IMR-90 (cell line): ENCODE data around the gene RELCH. TPM values are rescaled to one million over a fixed set of nuclear protein-coding genes. Genes with fewer than 3 reads are reported as not detected.

Source experiments
- ATAC-seq: fragments of 200-7000 bp; cut with Tn5 transposase; 2 replicates; pipeline ENCODE4 v1.9.1; 2020; ENCODE audit warnings: low read depth, mild to moderate bottlenecking, moderate library complexity
- BruUV-seq: library from RNA; stranded (reverse); fragments of 400-500 nt; replicated peaks from 2 replicates; lab custom pipeline; 2021; lab: Mats Ljungman, UMichigan
- CTCF ChIA-PET: fragments of 300-600 bp; formaldehyde crosslinking; extraction: SDS; loops from one replicate; lab custom pipeline; 2021; ENCODE audit warnings: antibody characterized with exemption; lab: Yijun Ruan, JAX
- POLR2A ChIA-PET: fragments of 300-600 bp; sonication (Branson Sonifier 250); formaldehyde crosslinking; loops from one replicate; lab custom pipeline; 2022; ENCODE audit warnings: antibody characterized with exemption; ENCODE audit not compliant: unreplicated experiment; lab: Charles Lee
- DNase-seq: peaks from one replicate; pipeline ENCODE4 v3.0.0; 2013
- H2AFZ ChIP-seq: replicated peaks from 2 replicates; pipeline ENCODE3; 2013; ENCODE audit warnings: low read length, mild to moderate bottlenecking; ENCODE audit not compliant: poor library complexity
- H2AK5ac ChIP-seq: 2 replicates; pipeline ENCODE4 v1.6.1; 2013; ENCODE audit warnings: low read depth, low read length, inconsistent platforms
- H2AK9ac ChIP-seq: replicated peaks from 2 replicates; pipeline ENCODE3; 2013; ENCODE audit warnings: mild to moderate bottlenecking, low read depth, low read length, moderate library complexity; ENCODE audit not compliant: poor library complexity
- H2BK120ac ChIP-seq: 2 replicates; pipeline ENCODE4 v1.6.1; 2013; ENCODE audit warnings: low read depth, low read length, inconsistent platforms
- H2BK15ac ChIP-seq: 3 replicates; pipeline ENCODE4 v1.6.1; 2013; ENCODE audit warnings: low read depth, low read length, inconsistent platforms
- H2BK20ac ChIP-seq: 2 replicates; pipeline ENCODE4 v1.6.1; 2013; ENCODE audit warnings: low read depth, mild to moderate bottlenecking, inconsistent platforms, low read length, moderate library complexity
- H2BK5ac ChIP-seq: 2 replicates; pipeline ENCODE4 v1.6.1; 2013; ENCODE audit warnings: mild to moderate bottlenecking, low read depth, low read length, inconsistent platforms; ENCODE audit not compliant: poor library complexity, severe bottlenecking
- H3K14ac ChIP-seq: replicated peaks from 2 replicates; pipeline ENCODE4 v1.6.1; 2013; ENCODE audit warnings: low read depth, low read length, inconsistent platforms
- H3K18ac ChIP-seq: 2 replicates; pipeline ENCODE4 v1.6.1; 2013; ENCODE audit warnings: low read depth, low read length, control low read depth
- H3K23ac ChIP-seq: 2 replicates; pipeline ENCODE4 v1.6.1; 2013; ENCODE audit warnings: low read depth, low read length, inconsistent platforms
- H3K27ac ChIP-seq: 2 replicates; pipeline ENCODE4 v1.5.1; 2013; ENCODE audit warnings: mild to moderate bottlenecking, control low read depth, low read length; ENCODE audit not compliant: insufficient read depth
- H3K27me3 ChIP-seq: 2 replicates; pipeline ENCODE4 v1.6.1; 2013; ENCODE audit warnings: low read length; ENCODE audit not compliant: control insufficient read depth, insufficient read depth
- H3K36me3 ChIP-seq: 2 replicates; pipeline ENCODE4 v1.6.1; 2013; ENCODE audit warnings: low read length, mixed read lengths; ENCODE audit not compliant: control insufficient read depth, insufficient read depth
- H3K4ac ChIP-seq: 2 replicates; pipeline ENCODE4 v1.6.1; 2013; ENCODE audit warnings: low read depth, low read length, inconsistent platforms
- H3K4me1 ChIP-seq: 2 replicates; pipeline ENCODE4 v1.6.1; 2013; ENCODE audit warnings: low read length, mixed read lengths; ENCODE audit not compliant: control insufficient read depth, insufficient read depth
- H3K4me2 ChIP-seq: 2 replicates; pipeline ENCODE4 v1.6.1; 2013; ENCODE audit warnings: low read depth, mild to moderate bottlenecking, control low read depth, low read length, moderate library complexity
- H3K4me3 ChIP-seq: 2 replicates; pipeline ENCODE4 v1.5.1; 2013; ENCODE audit warnings: low read depth, mild to moderate bottlenecking, control low read depth, low read length, moderate library complexity; ENCODE audit not compliant: insufficient read depth
- H3K56ac ChIP-seq: 2 replicates; pipeline ENCODE4 v1.6.1; 2013; ENCODE audit warnings: low read length, inconsistent platforms; ENCODE audit not compliant: insufficient read depth; ENCODE audit errors: extremely low read depth
- H3K79me1 ChIP-seq, 2 experiments: 2 replicates each; pipeline ENCODE4 v1.6.1; 2013; ENCODE audit warnings: low read length in 2 of 2, inconsistent platforms in 1 of 2, low read depth in 1 of 2
- H3K9ac ChIP-seq: 2 replicates; pipeline ENCODE4 v1.6.1; 2013; ENCODE audit warnings: low read depth, low read length, control low read depth
- H3K9me1 ChIP-seq: 2 replicates; pipeline ENCODE4 v1.6.1; 2013; ENCODE audit warnings: low read length, inconsistent platforms; ENCODE audit not compliant: insufficient read depth
- H3K9me3 ChIP-seq: 2 replicates; pipeline ENCODE4 v1.6.1; 2013; ENCODE audit warnings: low read length; ENCODE audit not compliant: control insufficient read depth, insufficient read depth
- H4K20me1 ChIP-seq: 2 replicates; pipeline ENCODE4 v1.6.1; 2013; ENCODE audit warnings: low read length, inconsistent platforms; ENCODE audit not compliant: insufficient read depth
- H4K5ac ChIP-seq: 2 replicates; pipeline ENCODE4 v1.6.1; 2013; ENCODE audit warnings: mild to moderate bottlenecking, low read depth, low read length, control low read depth
- H4K8ac ChIP-seq, 2 experiments: 2 replicates each; pipeline ENCODE4 v1.6.1; 2013; ENCODE audit warnings: low read depth in 2 of 2, low read length in 2 of 2, control low read depth in 1 of 2, inconsistent platforms in 1 of 2
- H4K91ac ChIP-seq: 2 replicates; pipeline ENCODE4 v1.6.1; 2013; ENCODE audit warnings: low read depth, low read length, inconsistent platforms; ENCODE audit not compliant: insufficient read depth
- ELK1 ChIP-seq: fragments of 150-350 bp; IDR thresholded peaks from 2 replicates; pipeline ENCODE4 v1.6.1; 2016; ENCODE audit warnings: low read depth, mild to moderate bottlenecking, low read length, moderate library complexity, borderline replicate concordance
- FOS ChIP-seq: fragments of 150-350 bp; IDR thresholded peaks from 2 replicates; pipeline ENCODE4 v1.6.1; 2016; ENCODE audit warnings: low read depth, low read length
- MAFK ChIP-seq: IDR thresholded peaks from 2 replicates; pipeline ENCODE4 v1.6.1; 2012; ENCODE audit warnings: low read depth, low read length, improper control_type of control experiment
- MXI1 ChIP-seq: IDR thresholded peaks from 2 replicates; pipeline ENCODE4 v1.6.1; 2012; ENCODE audit warnings: low read depth, mild to moderate bottlenecking, low read length, moderate library complexity, borderline replicate concordance
- POLR2A ChIP-seq: IDR thresholded peaks from 2 replicates; pipeline ENCODE4 v1.6.1; 2012; ENCODE audit warnings: mild to moderate bottlenecking, low read depth, low read length
- whole genome bisulfite sequencing, 2 experiments: methylation state at CpG; one replicate each; pipeline versions ENCODE4 v1.1.5 to v1.1.7; 2013; ENCODE audit warnings: missing lambda C conversion rate in 2 of 2; ENCODE audit not compliant: insufficient read length in 1 of 2; ENCODE audit errors: extremely low coverage in 2 of 2; 5-methylcytosine and 5-hydroxymethylcytosine counted together
- dilution Hi-C: fragments of 300-500 bp; cut with HindIII; formaldehyde crosslinking; loops from one replicate; pipeline ENCODE4 v1.14.3; 2018; ENCODE audit warnings: low sequenced_read_pairs; ENCODE audit not compliant: unreplicated experiment
- in situ Hi-C: fragments of 300-500 bp; cut with MboI; formaldehyde crosslinking; loops from 3 replicates; pipeline ENCODE4 v1.14.3; 2019; ENCODE audit warnings: low sequenced_read_pairs, inconsistent platforms, mixed read lengths
- intact Hi-C: fragments of 100-400 bp; cut with micrococcal nuclease; formaldehyde crosslinking; loops from 2 replicates; pipeline ENCODE4 v1.10.0; 2022
- polyA plus RNA-seq, 3 experiments: library from polyadenylated mRNA; depleted of rRNA; stranded (reverse); fragments of >200 nt; gene quantifications; 2 replicates each; pipeline ENCODE4 v1.2.3, GENCODE V29; 2012; ENCODE audit warnings: low replicate concordance in 1 of 3
- total RNA-seq: library from RNA; depleted of rRNA; stranded (reverse); fragments of >200 nt; gene quantifications from 2 replicates; pipeline ENCODE4 v1.2.3, GENCODE V29; 2012
- TF ChIP-seq, protein P1 (sequence below): fragments of 150-350 bp; IDR thresholded peaks from 2 replicates; pipeline ENCODE4 v1.6.1; 2017; ENCODE audit warnings: mild to moderate bottlenecking, antibody characterized with exemption, low read length, low read depth
- TF ChIP-seq, protein P2 (sequence below): conservative IDR thresholded peaks from 2 replicates; pipeline ENCODE4 v1.5.1; 2012; ENCODE audit warnings: mild to moderate bottlenecking, low read depth, low read length, improper control_type of control experiment

Gene RELCH
- total and polyA plus RNA-seq, 2 of the 4 experiments (the other 2 are of a cell fraction): 14.4 to 52.5 TPM

GRCh38 chr18:62179213-62179612, 7.8 kb upstream of the RELCH start:
- DNase-seq (no peak), ATAC-seq (no peak)
- Histone ChIP-seq H3K27me3 (no peaks in the 10 kb centered on the region), H3K27ac (no peak overlapping the region), H3K18ac (no peak overlapping the region), H2AFZ (no peak overlapping the region), H2AK5ac (no peak overlapping the region), H3K9me1 (no peaks in the 10 kb centered on the region), H2BK120ac (no peak overlapping the region), H3K14ac (no peak overlapping the region), H4K5ac (no peak overlapping the region), H2BK15ac (no peak overlapping the region), H3K79me1 (peaks cover 7 to 9% of the 10 kb centered on the region in 2 experiments), H3K4me1 (peaks cover 2% of the 10 kb centered on the region; the same call in 1 of the 2 replicates), H2BK20ac (no peak overlapping the region), H3K4me2 (no peak overlapping the region), H3K4ac (no peak overlapping the region), H3K4me3 (no peak overlapping the region), H3K23ac (no peak overlapping the region), H3K56ac (no peak overlapping the region), H3K9ac (no peak overlapping the region), H3K36me3 (no peaks in the 10 kb centered on the region), H3K9me3 (no peaks in the 10 kb centered on the region), H2AK9ac (no peak overlapping the region), H2BK5ac (no peak overlapping the region), H4K91ac (no peak overlapping the region), H4K20me1 (0 out of 2 replicates have a peak, but pooled peaks cover 3% of the 10 kb centered on the region), H4K8ac (no peak overlapping the region)
- POLR2A ChIA-PET: no interaction called here
- WGBS, 2 experiments: no CpG with 5 or more reads among the region's 4 CpGs
- TF ChIP-seq MAFK (no peak), ELK1 (no peak), POLR2A (no peak), MXI1 (no peak), FOS (no peak)
- TF ChIP-seq, protein P1, sequence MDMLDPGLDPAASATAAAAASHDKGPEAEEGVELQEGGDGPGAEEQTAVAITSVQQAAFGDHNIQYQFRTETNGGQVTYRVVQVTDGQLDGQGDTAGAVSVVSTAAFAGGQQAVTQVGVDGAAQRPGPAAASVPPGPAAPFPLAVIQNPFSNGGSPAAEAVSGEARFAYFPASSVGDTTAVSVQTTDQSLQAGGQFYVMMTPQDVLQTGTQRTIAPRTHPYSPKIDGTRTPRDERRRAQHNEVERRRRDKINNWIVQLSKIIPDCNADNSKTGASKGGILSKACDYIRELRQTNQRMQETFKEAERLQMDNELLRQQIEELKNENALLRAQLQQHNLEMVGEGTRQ: no peak
- TF ChIP-seq, protein P2, sequence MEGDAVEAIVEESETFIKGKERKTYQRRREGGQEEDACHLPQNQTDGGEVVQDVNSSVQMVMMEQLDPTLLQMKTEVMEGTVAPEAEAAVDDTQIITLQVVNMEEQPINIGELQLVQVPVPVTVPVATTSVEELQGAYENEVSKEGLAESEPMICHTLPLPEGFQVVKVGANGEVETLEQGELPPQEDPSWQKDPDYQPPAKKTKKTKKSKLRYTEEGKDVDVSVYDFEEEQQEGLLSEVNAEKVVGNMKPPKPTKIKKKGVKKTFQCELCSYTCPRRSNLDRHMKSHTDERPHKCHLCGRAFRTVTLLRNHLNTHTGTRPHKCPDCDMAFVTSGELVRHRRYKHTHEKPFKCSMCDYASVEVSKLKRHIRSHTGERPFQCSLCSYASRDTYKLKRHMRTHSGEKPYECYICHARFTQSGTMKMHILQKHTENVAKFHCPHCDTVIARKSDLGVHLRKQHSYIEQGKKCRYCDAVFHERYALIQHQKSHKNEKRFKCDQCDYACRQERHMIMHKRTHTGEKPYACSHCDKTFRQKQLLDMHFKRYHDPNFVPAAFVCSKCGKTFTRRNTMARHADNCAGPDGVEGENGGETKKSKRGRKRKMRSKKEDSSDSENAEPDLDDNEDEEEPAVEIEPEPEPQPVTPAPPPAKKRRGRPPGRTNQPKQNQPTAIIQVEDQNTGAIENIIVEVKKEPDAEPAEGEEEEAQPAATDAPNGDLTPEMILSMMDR: no peak
- intact Hi-C loops: no loop called here
- in situ Hi-C loops: loop anchor here (25.0 kb wide), 2 partner anchors 533 to 808 kb away; partner anchors contain the start of gene PHLPP1
- dilution Hi-C loops: no loop called here
- no TSS peak for BruUV-seq
- CTCF ChIA-PET: no interaction called here
